ENCODE results near the gene FAM47E. TPM values are rescaled to one million over a fixed set of nuclear protein-coding genes. Genes with fewer than 3 reads are reported as not detected.

The FAM47E gene
- total and polyA plus RNA-seq, 2 donors from 2014 or later: 10.4 to 15.0 TPM

- intact Hi-C loops (cut with DNase I): no loop called here
- H3K4me3 ChIP-seq (ENCODE audit: low read length in 3 of 3): no peak overlapping the region
- H3K9ac ChIP-seq (ENCODE audit: low read length in 3 of 3): no peak overlapping the region
- no peaks in the 10 kb centered on the region for H3K36me3 ChIP-seq (ENCODE audit: control insufficient read depth in 2 of 3, insufficient read depth in 3 of 3, low read length in 3 of 3)
- H3K27ac ChIP-seq (ENCODE audit: low read depth in 2 of 2, low read length in 2 of 2): no peak overlapping the region
- no peak for DNase-seq
- H3K27me3 ChIP-seq (ENCODE audit: control insufficient read depth, insufficient read depth, low read length): no peaks in the 10 kb centered on the region
- peaks cover 0 to 22% (median 8%) of the 10 kb centered on the region in 3 donors for H3K4me1 ChIP-seq (ENCODE audit: control insufficient read depth in 2 of 3, insufficient read depth in 2 of 3, low read depth in 1 of 3, low read length in 3 of 3)
- TF ChIP-seq CTCF (IDR thresholded peaks at IDR 0.05; ENCODE audit: borderline replicate concordance, extremely low read depth, insufficient read depth): no peak
- H3K9me3 ChIP-seq (ENCODE audit: control insufficient read depth in 2 of 3, insufficient read depth in 1 of 3, low read length in 3 of 3): no peaks in the 10 kb centered on the region
- FAIRE-seq: no peak
These were observed 34.3 kb upstream of the FAM47E start for GRCh38 chr4:76216975-76217814.

GRCh38 chr4:76219299-76220055 lies 32.0 kb upstream of the FAM47E start:
- no peaks in the 10 kb centered on the region for H3K27me3 ChIP-seq (ENCODE audit: control insufficient read depth, insufficient read depth, low read length)
- no peak for DNase-seq
- H3K4me1 ChIP-seq (ENCODE audit: control insufficient read depth in 2 of 3, insufficient read depth in 2 of 3, low read depth in 1 of 3, low read length in 3 of 3): peaks cover 0 to 10% (median 7%) of the 10 kb centered on the region in 3 donors
- no peaks in the 10 kb centered on the region for H3K9me3 ChIP-seq (ENCODE audit: control insufficient read depth in 2 of 3, insufficient read depth in 1 of 3, low read length in 3 of 3)
- FAIRE-seq: no peak
- intact Hi-C loops (cut with DNase I): no loop called here
- no peaks in the 10 kb centered on the region for H3K36me3 ChIP-seq (ENCODE audit: control insufficient read depth in 2 of 3, insufficient read depth in 3 of 3, low read length in 3 of 3)
- no peak overlapping the region for H3K4me3 ChIP-seq (ENCODE audit: low read length in 3 of 3)
- no peak for TF ChIP-seq CTCF (IDR thresholded peaks at IDR 0.05; ENCODE audit: borderline replicate concordance, extremely low read depth, insufficient read depth)
- H3K27ac ChIP-seq (ENCODE audit: low read depth in 2 of 2, low read length in 2 of 2): no peak overlapping the region
- no peak overlapping the region for H3K9ac ChIP-seq (ENCODE audit: low read length in 3 of 3)

GRCh38 chr4:76224171-76224570 lies 27.4 kb upstream of the FAM47E start:
- Histone ChIP-seq H3K27me3 (ENCODE audit: control insufficient read depth, insufficient read depth, low read length) (no peaks in the 10 kb centered on the region), H3K9ac (ENCODE audit: low read length in 3 of 3) (no peak overlapping the region), H3K4me1 (ENCODE audit: control insufficient read depth in 2 of 3, insufficient read depth in 2 of 3, low read depth in 1 of 3, low read length in 3 of 3) (no peaks in the 10 kb centered on the region), H3K36me3 (ENCODE audit: control insufficient read depth in 2 of 3, insufficient read depth in 3 of 3, low read length in 3 of 3) (no peaks in the 10 kb centered on the region), H3K27ac (ENCODE audit: low read depth in 2 of 2, low read length in 2 of 2) (no peak overlapping the region), H3K4me3 (ENCODE audit: low read length in 3 of 3) (no peak overlapping the region), H3K9me3 (ENCODE audit: control insufficient read depth in 2 of 3, insufficient read depth in 1 of 3, low read length in 3 of 3) (no peaks in the 10 kb centered on the region)
- FAIRE-seq (no peak), DNase-seq (no peak)
- TF ChIP-seq CTCF (IDR thresholded peaks at IDR 0.05; ENCODE audit: borderline replicate concordance, extremely low read depth, insufficient read depth): no peak
- intact Hi-C loops (cut with DNase I): no loop called here

Measured in kidney (tissue), 14 donors.